Psoas muscle (tissue), 8 donors: ENCODE data around the gene PTPRG. TPM values are rescaled to one million over a fixed set of nuclear protein-coding genes. Genes with fewer than 3 reads are reported as not detected.

ENCODE experiments used
- ATAC-seq, 4 donors: fragments of 200-7000 bp; cut with Tn5 transposase; one replicate each; pipeline ENCODE4 v1.9.1; 2020; ENCODE audit warnings: moderate library complexity in 3 of 4, mild to moderate bottlenecking in 2 of 4
- DNase-seq, 2 donors: peaks; one replicate each; pipeline ENCODE4 v3.0.0-alpha.2; 2020
- H3K27ac ChIP-seq: fragments of 200-600 bp; one replicate; pipeline ENCODE4 v1.8.0; 2022
- H3K27me3 ChIP-seq, 3 donors: fragments of 200-600 bp in 1 of 3; one replicate each; pipeline versions ENCODE4 v1.6.1 to v1.8.0; 2013 to 2022; ENCODE audit warnings: low read length in 2 of 3, mild to moderate bottlenecking in 2 of 3, moderate library complexity in 1 of 3; ENCODE audit not compliant: insufficient read depth in 3 of 3
- H3K36me3 ChIP-seq, 2 donors: fragments of 200-600 bp in 1 of 2; one replicate each; pipeline versions ENCODE4 v1.6.1 to v1.8.0; 2013 to 2022; ENCODE audit warnings: low read depth in 1 of 2, mild to moderate bottlenecking in 1 of 2, moderate library complexity in 1 of 2; ENCODE audit not compliant: insufficient read depth in 1 of 2
- H3K4me1 ChIP-seq: fragments of 200-600 bp; one replicate; pipeline ENCODE4 v1.8.0; 2022
- H3K4me3 ChIP-seq: fragments of 200-600 bp; one replicate; pipeline ENCODE4 v1.8.0; 2022; ENCODE audit warnings: mild to moderate bottlenecking
- H3K9me3 ChIP-seq: fragments of 200-600 bp; one replicate; pipeline ENCODE4 v1.8.0; 2022
- WGBS, 3 donors: extraction: QIAGEN DNeasy Blood & Tissue Kit; methylation state at CpG; one replicate each; pipeline versions ENCODE4 v1.1.6 to v1.1.7; 2013; 5-methylcytosine and 5-hydroxymethylcytosine counted together
- intact Hi-C, 2 donors: fragments of 100-400 bp; cut with DNase I; formaldehyde crosslinking; loops; one replicate each; pipeline versions ENCODE4 v1.11.0 to v1.14.2; 2022
- polyA plus RNA-seq, 3 donors: library from polyadenylated mRNA; stranded (reverse); fragments of 200-250 nt; gene quantifications; one replicate each; pipeline ENCODE4 v1.2.3, GENCODE V29; 2013
- total RNA-seq, 4 donors: library from RNA; stranded (reverse); fragmentation: NEBNext Ultra II Directional in 2 of 4; extraction: Animal tissue kit (Norgen Biotek cat#: 25700) in 2 of 4; gene quantifications; one replicate each; pipeline versions ENCODE4 v1.2.1 to v1.2.4, GENCODE V29; 2021 to 2023
- TF ChIP-seq, protein P1 (sequence below): fragments of 200-600 bp; IDR thresholded peaks from one replicate; pipeline ENCODE4 v1.8.0; 2022; ENCODE audit warnings: antibody characterized with exemption
- donor health status: healthy with polysubstance abuse.
- donor health status: DM: no; HTN: no; CAD: no; lungs with moderate emphysema.
- donor health status: Bipolar disorder and iron deficiency.
- donor health status: healthy.
- donor health status: DM: yes; HTN: yes; CAD: no.
- donor health status: DM: no; HTN: no; CAD: no.
- donor health status: DM: no; HTN: no; CAD: no.
- donor health status: DM: yes; HTN: yes; CAD: no.

Gene PTPRG
- total and polyA plus RNA-seq, 7 donors: 4.5 to 29.5 (median 12.6) TPM

DNA sequence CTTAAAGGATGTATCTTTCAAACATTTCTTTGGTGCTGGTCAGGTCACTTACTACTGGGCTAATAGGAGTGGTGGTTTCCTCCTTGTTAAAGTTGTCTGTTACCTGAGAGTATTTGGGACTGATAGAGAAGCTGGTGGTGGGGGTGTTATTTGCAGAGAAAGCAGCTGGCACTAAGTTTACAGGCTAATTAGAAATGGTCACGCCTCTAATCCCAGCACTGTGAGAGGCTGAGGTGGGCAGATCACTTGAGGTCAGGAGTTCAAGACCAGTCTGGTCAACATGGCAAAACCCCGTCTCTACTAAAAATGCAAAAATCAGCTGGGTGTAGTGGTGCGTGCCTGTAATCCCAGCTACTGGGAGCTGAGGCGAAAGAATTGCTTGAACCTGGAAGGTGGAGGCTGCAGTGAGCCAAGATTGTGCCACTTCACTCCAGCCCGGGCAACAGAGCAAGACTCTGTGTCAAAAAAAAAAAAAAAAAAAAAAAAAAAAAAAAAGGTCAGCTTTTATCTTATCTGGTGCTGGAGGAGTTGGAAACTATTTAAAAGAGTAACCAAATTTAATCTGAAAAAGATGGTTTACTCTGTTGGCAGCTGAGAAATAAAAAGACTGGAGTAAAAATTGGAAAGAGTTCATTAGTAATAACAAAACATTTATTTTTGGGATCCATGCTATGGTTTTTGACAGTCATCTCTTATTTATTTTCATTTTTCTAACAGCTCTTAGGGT lies 332.6 kb downstream of the PTPRG start:
- 74 to 90% (median 77%) methylated on average over 5 of the region's 5 CpGs for WGBS, 3 donors
- H3K9me3 ChIP-seq: no peaks in the 10 kb centered on the region
- H3K27ac ChIP-seq: no peak overlapping the region
- no peak for DNase-seq
- intact Hi-C loops: no loop called here
- H3K27me3 ChIP-seq: no peaks in the 10 kb centered on the region
- TF ChIP-seq, protein P1, sequence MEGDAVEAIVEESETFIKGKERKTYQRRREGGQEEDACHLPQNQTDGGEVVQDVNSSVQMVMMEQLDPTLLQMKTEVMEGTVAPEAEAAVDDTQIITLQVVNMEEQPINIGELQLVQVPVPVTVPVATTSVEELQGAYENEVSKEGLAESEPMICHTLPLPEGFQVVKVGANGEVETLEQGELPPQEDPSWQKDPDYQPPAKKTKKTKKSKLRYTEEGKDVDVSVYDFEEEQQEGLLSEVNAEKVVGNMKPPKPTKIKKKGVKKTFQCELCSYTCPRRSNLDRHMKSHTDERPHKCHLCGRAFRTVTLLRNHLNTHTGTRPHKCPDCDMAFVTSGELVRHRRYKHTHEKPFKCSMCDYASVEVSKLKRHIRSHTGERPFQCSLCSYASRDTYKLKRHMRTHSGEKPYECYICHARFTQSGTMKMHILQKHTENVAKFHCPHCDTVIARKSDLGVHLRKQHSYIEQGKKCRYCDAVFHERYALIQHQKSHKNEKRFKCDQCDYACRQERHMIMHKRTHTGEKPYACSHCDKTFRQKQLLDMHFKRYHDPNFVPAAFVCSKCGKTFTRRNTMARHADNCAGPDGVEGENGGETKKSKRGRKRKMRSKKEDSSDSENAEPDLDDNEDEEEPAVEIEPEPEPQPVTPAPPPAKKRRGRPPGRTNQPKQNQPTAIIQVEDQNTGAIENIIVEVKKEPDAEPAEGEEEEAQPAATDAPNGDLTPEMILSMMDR: no peak
- no peak overlapping the region for H3K4me3 ChIP-seq
- no peaks in the 10 kb centered on the region for H3K36me3 ChIP-seq
- no peak for ATAC-seq
- peaks cover 21% of the 10 kb centered on the region for H3K4me1 ChIP-seq

DNA sequence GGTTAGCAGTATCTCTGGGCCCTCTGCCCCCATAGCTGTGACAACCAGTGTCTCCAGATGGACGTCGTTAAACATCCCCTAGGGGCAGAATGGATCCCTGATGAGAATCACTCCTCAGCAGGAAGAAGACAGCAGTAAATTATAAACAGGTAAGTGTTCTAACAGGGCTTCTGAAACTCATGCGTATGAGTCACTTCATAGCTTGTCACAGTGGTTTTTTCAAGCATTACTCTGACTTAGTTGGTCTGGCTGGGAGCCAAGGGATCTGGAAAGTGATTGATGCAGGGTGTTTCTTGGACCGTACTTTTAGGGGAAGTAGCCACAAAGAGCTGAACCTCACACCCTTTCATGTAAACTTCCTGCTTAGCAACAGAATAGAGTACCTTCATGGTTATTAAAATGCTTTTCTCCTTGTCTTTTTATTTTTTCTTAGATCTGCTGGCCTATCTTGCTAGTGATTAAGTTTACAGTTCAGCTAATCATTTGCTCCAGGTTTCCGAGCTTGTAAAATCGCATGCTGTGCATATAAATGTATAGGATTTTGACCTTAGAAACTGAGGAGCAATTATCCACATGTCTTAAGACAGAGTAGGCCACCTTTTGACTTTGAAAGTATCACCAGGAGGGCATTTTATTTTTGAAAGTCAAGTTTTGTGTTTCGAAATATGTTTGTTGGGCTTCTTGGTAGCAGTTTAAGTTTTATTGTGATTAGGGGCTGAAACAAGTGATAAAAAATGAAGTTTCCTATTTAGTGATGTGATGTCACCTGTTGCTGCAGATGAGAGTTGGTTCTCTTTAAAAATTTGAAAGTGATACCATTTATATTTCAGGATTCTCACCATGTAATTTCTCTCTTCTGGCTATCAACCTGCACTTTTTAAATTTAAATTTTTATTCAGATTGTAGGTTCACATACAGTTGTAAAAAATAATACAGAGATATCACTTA lies 333.9 kb downstream of the PTPRG start:
- Histone ChIP-seq H3K27ac (peak overlapping the region; percentile 32), H3K4me3 (no peak overlapping the region), H3K27me3 (no peaks in the 10 kb centered on the region), H3K36me3 (no peaks in the 10 kb centered on the region), H3K9me3 (no peaks in the 10 kb centered on the region), H3K4me1 (peaks cover 19% of the 10 kb centered on the region)
- DNase-seq (peak in 1 of 2 donors; percentile 37), ATAC-seq (peak; percentile 70 to 79 (median 75))
- WGBS, 3 donors: 49 to 57% (median 49%) methylated on average over 7 of the region's 7 CpGs
- intact Hi-C loops: no loop called here
- TF ChIP-seq, protein P1: no peak

DNA sequence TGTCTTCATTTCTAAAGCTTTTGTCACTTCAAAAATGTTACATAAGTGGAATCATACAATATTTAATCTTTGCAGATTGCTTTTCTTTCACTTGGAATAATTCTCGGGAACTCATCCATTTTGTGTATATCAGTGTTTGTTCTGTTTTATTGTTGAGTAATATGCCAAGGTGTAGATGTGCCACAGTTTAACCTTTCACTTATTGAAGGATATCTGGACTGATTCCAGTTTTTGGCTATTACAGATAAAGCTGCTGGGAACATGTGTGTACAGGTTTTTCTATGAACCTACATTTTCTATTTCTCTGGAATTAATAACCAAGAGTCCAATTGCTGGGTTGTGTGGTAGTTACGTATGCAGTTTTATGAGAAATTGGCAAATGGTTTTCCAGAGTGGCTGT lies 334.9 kb downstream of the PTPRG start:
- Histone ChIP-seq H3K9me3 (no peaks in the 10 kb centered on the region), H3K36me3 (no peaks in the 10 kb centered on the region), H3K4me3 (no peak overlapping the region), H3K4me1 (peaks cover 15% of the 10 kb centered on the region), H3K27me3 (no peaks in the 10 kb centered on the region), H3K27ac (no peak overlapping the region)
- DNase-seq (no peak), ATAC-seq (no peak)
- TF ChIP-seq, protein P1: no peak
- 95 to 99% (median 96%) methylated on average over 2 of the region's 2 CpGs for WGBS, 3 donors
- intact Hi-C loops: no loop called here

DNA sequence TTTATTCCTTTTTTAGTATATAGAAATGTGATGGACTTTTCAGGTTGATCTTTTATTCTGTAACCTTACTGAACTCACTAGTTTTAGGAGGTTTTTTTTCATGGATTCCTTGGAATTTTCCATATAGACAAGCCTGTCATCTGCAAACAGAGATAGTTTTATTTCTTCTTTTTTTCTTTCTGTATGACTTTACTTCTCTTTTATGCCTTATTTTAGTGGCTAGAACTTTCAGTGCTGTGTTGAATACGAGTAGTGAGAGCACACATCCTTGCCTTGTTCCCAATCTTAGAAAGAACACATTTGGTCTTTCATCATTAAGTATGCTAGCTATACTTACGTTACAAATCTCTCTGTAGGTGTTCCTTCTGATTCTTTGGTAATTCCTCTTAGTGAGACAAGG lies 336.5 kb downstream of the PTPRG start:
- WGBS, 3 donors: 91 to 97% (median 93%) methylated on average over 2 of the region's 2 CpGs
- Histone ChIP-seq H3K9me3 (no peaks in the 10 kb centered on the region), H3K27me3 (no peaks in the 10 kb centered on the region), H3K4me3 (no peak overlapping the region), H3K4me1 (peaks cover 15% of the 10 kb centered on the region), H3K27ac (no peak overlapping the region), H3K36me3 (no peaks in the 10 kb centered on the region)
- DNase-seq: no peak
- TF ChIP-seq, protein P1: no peak
- intact Hi-C loops: no loop called here
- no peak for ATAC-seq
